ENCODE results near the gene ZNF771. TPM values are rescaled to one million over a fixed set of nuclear protein-coding genes. Genes with fewer than 3 reads are reported as not detected.

ZNF771 gene
- total RNA-seq, 1 experiment from 2014 or later = 11.0 TPM

DNA sequence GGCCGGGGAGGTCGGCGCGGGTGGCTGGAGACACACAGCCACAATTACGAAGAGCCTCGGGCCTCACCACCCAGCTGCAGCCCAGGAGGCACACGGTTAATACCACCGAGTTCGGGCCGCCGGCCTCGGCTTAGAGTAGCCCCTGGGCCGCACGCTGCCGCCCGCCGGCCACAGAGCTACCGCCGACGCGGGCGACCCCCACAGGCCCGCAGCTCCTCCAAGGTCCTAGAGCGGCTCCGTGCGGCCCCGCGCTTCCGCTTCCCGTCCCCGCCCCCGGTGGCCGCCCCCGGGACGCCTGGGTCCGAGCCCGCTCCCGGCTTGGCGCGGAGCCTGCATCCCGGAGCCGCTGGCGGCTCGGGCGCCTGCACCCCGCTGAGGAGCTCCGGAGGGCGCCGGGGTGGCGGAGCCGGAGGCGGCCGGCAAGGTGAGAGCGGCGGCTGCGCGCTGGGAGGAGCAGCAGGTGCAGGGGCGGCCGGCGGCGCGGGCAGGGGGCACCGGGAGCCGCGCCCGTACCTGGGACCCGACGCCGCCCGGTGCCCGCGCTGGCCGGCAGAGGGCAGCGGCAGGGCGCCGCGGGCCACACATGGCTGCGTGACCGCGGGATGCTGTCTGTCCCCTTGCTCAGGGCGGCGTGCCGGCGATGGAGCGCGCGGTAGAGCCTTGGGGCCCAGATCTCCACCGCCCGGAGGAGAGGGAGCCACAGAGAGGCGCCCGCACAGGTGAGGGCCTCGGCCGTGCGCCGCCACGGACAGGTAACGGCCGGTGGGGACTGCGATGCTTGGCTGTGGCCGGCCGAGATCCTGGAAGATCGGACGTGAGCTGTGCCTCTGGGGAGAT is 12.0 kb upstream of the ZNF771 start, which contains the start of gene ZNF48 (continued):
- TF ChIP-seq, protein P1, sequence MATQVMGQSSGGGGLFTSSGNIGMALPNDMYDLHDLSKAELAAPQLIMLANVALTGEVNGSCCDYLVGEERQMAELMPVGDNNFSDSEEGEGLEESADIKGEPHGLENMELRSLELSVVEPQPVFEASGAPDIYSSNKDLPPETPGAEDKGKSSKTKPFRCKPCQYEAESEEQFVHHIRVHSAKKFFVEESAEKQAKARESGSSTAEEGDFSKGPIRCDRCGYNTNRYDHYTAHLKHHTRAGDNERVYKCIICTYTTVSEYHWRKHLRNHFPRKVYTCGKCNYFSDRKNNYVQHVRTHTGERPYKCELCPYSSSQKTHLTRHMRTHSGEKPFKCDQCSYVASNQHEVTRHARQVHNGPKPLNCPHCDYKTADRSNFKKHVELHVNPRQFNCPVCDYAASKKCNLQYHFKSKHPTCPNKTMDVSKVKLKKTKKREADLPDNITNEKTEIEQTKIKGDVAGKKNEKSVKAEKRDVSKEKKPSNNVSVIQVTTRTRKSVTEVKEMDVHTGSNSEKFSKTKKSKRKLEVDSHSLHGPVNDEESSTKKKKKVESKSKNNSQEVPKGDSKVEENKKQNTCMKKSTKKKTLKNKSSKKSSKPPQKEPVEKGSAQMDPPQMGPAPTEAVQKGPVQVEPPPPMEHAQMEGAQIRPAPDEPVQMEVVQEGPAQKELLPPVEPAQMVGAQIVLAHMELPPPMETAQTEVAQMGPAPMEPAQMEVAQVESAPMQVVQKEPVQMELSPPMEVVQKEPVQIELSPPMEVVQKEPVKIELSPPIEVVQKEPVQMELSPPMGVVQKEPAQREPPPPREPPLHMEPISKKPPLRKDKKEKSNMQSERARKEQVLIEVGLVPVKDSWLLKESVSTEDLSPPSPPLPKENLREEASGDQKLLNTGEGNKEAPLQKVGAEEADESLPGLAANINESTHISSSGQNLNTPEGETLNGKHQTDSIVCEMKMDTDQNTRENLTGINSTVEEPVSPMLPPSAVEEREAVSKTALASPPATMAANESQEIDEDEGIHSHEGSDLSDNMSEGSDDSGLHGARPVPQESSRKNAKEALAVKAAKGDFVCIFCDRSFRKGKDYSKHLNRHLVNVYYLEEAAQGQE (IDR thresholded peaks at IDR 0.05; ENCODE audit: low read depth) = no peak
- no peak for TF ChIP-seq POLR2A (IDR thresholded peaks at IDR 0.05; ENCODE audit: borderline replicate concordance, extremely low read depth, insufficient read depth, insufficient read length)

DNA sequence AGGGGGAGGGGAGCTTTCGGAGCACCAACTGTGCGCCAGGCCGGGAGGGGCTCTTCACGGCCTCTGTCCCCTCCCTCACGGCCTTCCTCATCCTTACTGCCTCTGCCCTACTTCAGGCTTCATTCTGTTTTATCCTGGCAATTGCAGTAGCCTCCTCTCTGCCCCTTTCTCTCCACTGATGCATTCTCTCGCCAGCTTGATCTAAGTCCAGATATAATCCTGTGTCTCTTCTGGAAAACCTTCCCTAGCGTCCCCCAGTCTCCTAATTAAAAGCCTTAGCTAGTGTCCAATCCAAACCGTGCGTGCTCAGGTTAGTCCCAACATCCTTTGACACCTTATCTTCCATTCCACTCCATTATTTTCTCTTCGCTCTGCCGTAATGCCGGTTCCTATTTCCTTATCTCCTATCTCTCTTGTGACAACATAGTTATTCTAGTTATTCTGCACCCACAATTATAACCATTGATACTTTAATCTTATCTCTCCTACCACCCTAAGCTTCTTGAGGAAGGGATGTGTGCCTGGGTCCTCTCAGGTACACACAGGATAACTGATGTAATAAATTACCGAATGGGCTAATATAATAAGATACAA is 11.3 kb upstream of the ZNF771 start:
- TF ChIP-seq FOSL1 (IDR thresholded peaks at IDR 0.05; ENCODE audit: low read depth) (no peak), SP1 (IDR thresholded peaks at IDR 0.05; ENCODE audit: low read depth) (no peak), SIN3A (IDR thresholded peaks at IDR 0.05; ENCODE audit: low read depth) (no peak), CEBPB (IDR thresholded peaks at IDR 0.05; ENCODE audit: low read depth) (no peak), CBX3 (IDR thresholded peaks at IDR 0.05; ENCODE audit: low read depth) (no peak), POLR2AphosphoS5 (IDR thresholded peaks at IDR 0.05; ENCODE audit: low read depth, low read length) (no peak), ZFX (IDR thresholded peaks at IDR 0.05) (no peak)
- TF ChIP-seq, protein P2, sequence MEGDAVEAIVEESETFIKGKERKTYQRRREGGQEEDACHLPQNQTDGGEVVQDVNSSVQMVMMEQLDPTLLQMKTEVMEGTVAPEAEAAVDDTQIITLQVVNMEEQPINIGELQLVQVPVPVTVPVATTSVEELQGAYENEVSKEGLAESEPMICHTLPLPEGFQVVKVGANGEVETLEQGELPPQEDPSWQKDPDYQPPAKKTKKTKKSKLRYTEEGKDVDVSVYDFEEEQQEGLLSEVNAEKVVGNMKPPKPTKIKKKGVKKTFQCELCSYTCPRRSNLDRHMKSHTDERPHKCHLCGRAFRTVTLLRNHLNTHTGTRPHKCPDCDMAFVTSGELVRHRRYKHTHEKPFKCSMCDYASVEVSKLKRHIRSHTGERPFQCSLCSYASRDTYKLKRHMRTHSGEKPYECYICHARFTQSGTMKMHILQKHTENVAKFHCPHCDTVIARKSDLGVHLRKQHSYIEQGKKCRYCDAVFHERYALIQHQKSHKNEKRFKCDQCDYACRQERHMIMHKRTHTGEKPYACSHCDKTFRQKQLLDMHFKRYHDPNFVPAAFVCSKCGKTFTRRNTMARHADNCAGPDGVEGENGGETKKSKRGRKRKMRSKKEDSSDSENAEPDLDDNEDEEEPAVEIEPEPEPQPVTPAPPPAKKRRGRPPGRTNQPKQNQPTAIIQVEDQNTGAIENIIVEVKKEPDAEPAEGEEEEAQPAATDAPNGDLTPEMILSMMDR (IDR thresholded peaks at IDR 0.05 in 2 of 3, conservative IDR thresholded peaks at IDR 0.05 in 1 of 3; ENCODE audit: borderline replicate concordance in 1 of 3, insufficient read depth in 1 of 3, low read depth in 2 of 3, low read length in 2 of 3) = no peak
- TF ChIP-seq, protein P3, sequence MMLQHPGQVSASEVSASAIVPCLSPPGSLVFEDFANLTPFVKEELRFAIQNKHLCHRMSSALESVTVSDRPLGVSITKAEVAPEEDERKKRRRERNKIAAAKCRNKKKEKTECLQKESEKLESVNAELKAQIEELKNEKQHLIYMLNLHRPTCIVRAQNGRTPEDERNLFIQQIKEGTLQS (IDR thresholded peaks at IDR 0.05) = no peak
- TF ChIP-seq, protein P4, sequence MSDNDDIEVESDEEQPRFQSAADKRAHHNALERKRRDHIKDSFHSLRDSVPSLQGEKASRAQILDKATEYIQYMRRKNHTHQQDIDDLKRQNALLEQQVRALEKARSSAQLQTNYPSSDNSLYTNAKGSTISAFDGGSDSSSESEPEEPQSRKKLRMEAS (IDR thresholded peaks at IDR 0.05) = no peak
- TF ChIP-seq, protein P1 (IDR thresholded peaks at IDR 0.05; ENCODE audit: low read depth) = no peak
- ChIA-PET CTCF (interaction anchor here (1.6 to 2.5 kb wide), 4 partner anchors 12 to 25 kb away, joined by 5 to 19 read pairs (median 8); partner anchors contain the start of gene ZNF771), RAD21 (ENCODE audit: low non-redundant PET in 1 of 2, low total read pairs in 2 of 2, uncharacterized antibody in 2 of 2, unreplicated experiment in 2 of 2) (interaction anchor here in 1 of 2 experiments (1.9 kb wide), 1 partner anchor 41 kb away, joined by 4 read pairs; the partner anchor contains the start of gene CD2BP2), POLR2A (interaction anchor here (1.2 to 2.1 kb wide), 5 partner anchors 9 to 34 kb away, joined by 3 to 10 read pairs (median 4); partner anchors contain the start of genes DCTPP1 and ZNF771)
- H3K27ac ChIP-seq (ENCODE audit: low read depth, low read length) = peak overlapping the region; percentile 97
- DNase-seq (ENCODE audit: low read depth, low spot score) = no peak
- ATAC-seq = no peak
- intact Hi-C loops (cut with micrococcal nuclease) = loop anchor here (1.0 to 2.0 kb wide), 2 partner anchors 17 to 41 kb away; partner anchors contain the start of gene CD2BP2
- H3K9ac ChIP-seq (ENCODE audit: low read length) = peak overlapping the region; percentile 87
- TSS peak; percentile 69 for BruUV-seq (replicated peaks)
- H3K27me3 ChIP-seq (ENCODE audit: insufficient read depth, low read length) = no peaks in the 10 kb centered on the region
- H3K4me3 ChIP-seq (replicated peaks in 1 of 2; ENCODE audit: low read depth in 1 of 2, low read length in 2 of 2) = peak overlapping the region; percentile 95 to 96
- peaks cover 31 to 57% of the 10 kb centered on the region in 2 experiments for H3K4me1 ChIP-seq (ENCODE audit: control insufficient read depth in 1 of 2, insufficient read depth in 2 of 2, low read length in 2 of 2)
- no peaks in the 10 kb centered on the region for H4K20me1 ChIP-seq (ENCODE audit: insufficient read depth)
- H3K9me2 ChIP-seq (ENCODE audit: insufficient read depth) = no peaks in the 10 kb centered on the region
- H2AFZ ChIP-seq (ENCODE audit: low read depth, low read length, poor library complexity, severe bottlenecking) = no peak overlapping the region
- H3K36me3 ChIP-seq (ENCODE audit: control insufficient read depth in 1 of 2, insufficient read depth in 2 of 2, low read length in 2 of 2) = peaks cover 2 to 18% of the 10 kb centered on the region in 2 experiments; a peak in 3 of 4 replicates
- H3K79me2 ChIP-seq (ENCODE audit: insufficient read depth, low read length) = peaks cover 25% of the 10 kb centered on the region
- H3K4me2 ChIP-seq (ENCODE audit: low read length) = peak overlapping the region; percentile 88
- H3K9me3 ChIP-seq (ENCODE audit: control insufficient read depth in 1 of 2, insufficient read depth in 1 of 2, low read depth in 1 of 2, low read length in 2 of 2) = no peaks in the 10 kb centered on the region
